CD14-positive monocyte (primary cell): Measurements from ENCODE around the gene MAP3K19. TPM values are rescaled to one million over a fixed set of nuclear protein-coding genes. Genes with fewer than 3 reads are reported as not detected.
A peak's percentile ranks its signal among the peaks of the same experiment; 100 is the strongest.

Source experiments
- DNase-seq, 3 donors: peaks; one replicate each; pipeline ENCODE4 v3.0.0-alpha.2; 2011 to 2022
- H2AFZ ChIP-seq: 2 replicates; pipeline ENCODE4 v1.6.0; 2012; ENCODE audit warnings: mild to moderate bottlenecking, low read depth, low read length, inconsistent platforms; ENCODE audit not compliant: insufficient read depth, poor library complexity, severe bottlenecking
- H3K27ac ChIP-seq, 2 donors: 1 replicate in 1 of 2; 2 replicates in 1 of 2; pipeline ENCODE4 v1.5.1; 2012 to 2013; ENCODE audit warnings: low read length in 2 of 2, control low read depth in 1 of 2, inconsistent platforms in 1 of 2, low read depth in 1 of 2, mild to moderate bottlenecking in 1 of 2
- H3K27me3 ChIP-seq, 2 donors: one replicate each; pipeline versions ENCODE4 v1.6.0 to v1.6.1; 2011 to 2013; ENCODE audit warnings: low read length in 2 of 2; ENCODE audit not compliant: control insufficient read depth in 2 of 2, insufficient read depth in 2 of 2
- H3K36me3 ChIP-seq, 2 donors: replicated peaks in 1 of 2; 1 replicate in 1 of 2; 2 replicates in 1 of 2; pipeline versions ENCODE4 v1.5.1 to v1.6.1; 2012 to 2013; ENCODE audit warnings: low read length in 2 of 2, control low read depth in 1 of 2, inconsistent platforms in 1 of 2, mild to moderate bottlenecking in 1 of 2; ENCODE audit not compliant: insufficient read depth in 2 of 2, control insufficient read depth in 1 of 2
- H3K4me1 ChIP-seq, 2 donors: 1 replicate in 1 of 2; 2 replicates in 1 of 2; pipeline versions ENCODE4 v1.5.1 to v1.6.1; 2012 to 2013; ENCODE audit warnings: low read length in 2 of 2, control low read depth in 1 of 2, inconsistent platforms in 1 of 2, mild to moderate bottlenecking in 1 of 2, moderate library complexity in 1 of 2; ENCODE audit not compliant: insufficient read depth in 2 of 2, control insufficient read depth in 1 of 2
- H3K4me2 ChIP-seq: replicated peaks from 2 replicates; pipeline ENCODE3; 2012; ENCODE audit warnings: low read length, moderate library complexity, mild to moderate bottlenecking; ENCODE audit not compliant: poor library complexity, severe bottlenecking; ENCODE audit errors: extremely low read depth
- H3K4me3 ChIP-seq, 3 experiments: fragments of 200-600 bp in 1 of 3; sonication (generic) in 1 of 3; replicated peaks in 1 of 3; 1 replicate in 2 of 3; 2 replicates in 1 of 3; pipeline ENCODE4 v1.5.1; 2011 to 2013; ENCODE audit warnings: low read length in 3 of 3, mild to moderate bottlenecking in 3 of 3, control low read depth in 2 of 3, low read depth in 2 of 3, inconsistent platforms in 1 of 3, moderate library complexity in 1 of 3
- H3K79me2 ChIP-seq: 2 replicates; pipeline ENCODE4 v1.6.0; 2012; ENCODE audit warnings: mild to moderate bottlenecking, control low read depth, inconsistent platforms, low read length, moderate library complexity; ENCODE audit not compliant: insufficient read depth
- H3K9ac ChIP-seq: 2 replicates; pipeline ENCODE4 v1.6.0; 2017; ENCODE audit warnings: low read length, mild to moderate bottlenecking; ENCODE audit not compliant: insufficient read depth, poor library complexity, severe bottlenecking
- H3K9me3 ChIP-seq, 2 donors: replicated peaks in 1 of 2; 1 replicate in 1 of 2; 2 replicates in 1 of 2; pipeline versions ENCODE4 v1.5.1 to v1.6.1; 2012 to 2013; ENCODE audit warnings: low read length in 2 of 2, control low read depth in 1 of 2; ENCODE audit not compliant: control insufficient read depth in 1 of 2, insufficient read depth in 1 of 2
- H4K20me1 ChIP-seq: 2 replicates; pipeline ENCODE4 v1.6.0; 2012; ENCODE audit warnings: mild to moderate bottlenecking, low read length, control low read depth, moderate library complexity; ENCODE audit not compliant: insufficient read depth
- H3K27ac Mint-ChIP-seq, 7 donors: one replicate each; pipeline ENCODE4 v1.8.0; 2020; ENCODE audit warnings: mild to moderate bottlenecking in 7 of 7, mixed read lengths in 7 of 7, moderate library complexity in 6 of 7, inconsistent platforms in 2 of 7
- H3K27me3 Mint-ChIP-seq, 3 donors: one replicate each; pipeline ENCODE4 v1.8.0; 2021 to 2022; ENCODE audit warnings: low read depth in 3 of 3, mild to moderate bottlenecking in 3 of 3, mixed read lengths in 3 of 3, moderate library complexity in 3 of 3, inconsistent platforms in 1 of 3
- H3K36me3 Mint-ChIP-seq, 2 donors: one replicate each; pipeline ENCODE4 v1.8.0; 2020; ENCODE audit warnings: mixed read lengths in 2 of 2, inconsistent platforms in 1 of 2, mild to moderate bottlenecking in 1 of 2
- H3K4me1 Mint-ChIP-seq: one replicate; pipeline ENCODE4 v1.8.0; 2020; ENCODE audit warnings: mild to moderate bottlenecking, mixed read lengths
- H3K4me3 Mint-ChIP-seq, 2 donors: one replicate each; pipeline ENCODE4 v1.8.0; 2020; ENCODE audit warnings: mild to moderate bottlenecking in 2 of 2, mixed read lengths in 2 of 2, moderate library complexity in 1 of 2
- H3K9me3 Mint-ChIP-seq, 7 donors: one replicate each; pipeline ENCODE4 v1.8.0; 2020 to 2022; ENCODE audit warnings: mixed read lengths in 7 of 7, mild to moderate bottlenecking in 6 of 7, moderate library complexity in 6 of 7, inconsistent platforms in 2 of 7
- CTCF ChIP-seq: fragments of 200-600 bp; IDR thresholded peaks from one replicate; pipeline ENCODE4 v1.8.0; 2022; ENCODE audit warnings: antibody characterized with exemption, mild to moderate bottlenecking
- WGBS: methylation state at CpG from one replicate; pipeline ENCODE4 v1.1.5; 2013; ENCODE audit warnings: missing lambda C conversion rate; ENCODE audit not compliant: insufficient coverage; 5-methylcytosine and 5-hydroxymethylcytosine counted together
- intact Hi-C, 2 donors: fragments of 100-400 bp; cut with micrococcal nuclease; formaldehyde crosslinking; loops; one replicate each; pipeline versions ENCODE4 v1.15.0 to v1.15.1; 2023
- polyA plus RNA-seq, 3 donors: library from polyadenylated mRNA; depleted of rRNA in 1 of 3; unstranded in 2 of 3; stranded (reverse) in 1 of 3; fragments of 300-500 nt in 2 of 3; fragments of >200 nt in 1 of 3; fragmentation: Illumina TruSeq in 2 of 3; gene quantifications; 1 replicate in 2 of 3; 2 replicates in 1 of 3; pipeline ENCODE4 v1.2.3, GENCODE V29; 2012 to 2021

Gene MAP3K19
- polyA plus RNA-seq, 3 donors, result not detected

DNA sequence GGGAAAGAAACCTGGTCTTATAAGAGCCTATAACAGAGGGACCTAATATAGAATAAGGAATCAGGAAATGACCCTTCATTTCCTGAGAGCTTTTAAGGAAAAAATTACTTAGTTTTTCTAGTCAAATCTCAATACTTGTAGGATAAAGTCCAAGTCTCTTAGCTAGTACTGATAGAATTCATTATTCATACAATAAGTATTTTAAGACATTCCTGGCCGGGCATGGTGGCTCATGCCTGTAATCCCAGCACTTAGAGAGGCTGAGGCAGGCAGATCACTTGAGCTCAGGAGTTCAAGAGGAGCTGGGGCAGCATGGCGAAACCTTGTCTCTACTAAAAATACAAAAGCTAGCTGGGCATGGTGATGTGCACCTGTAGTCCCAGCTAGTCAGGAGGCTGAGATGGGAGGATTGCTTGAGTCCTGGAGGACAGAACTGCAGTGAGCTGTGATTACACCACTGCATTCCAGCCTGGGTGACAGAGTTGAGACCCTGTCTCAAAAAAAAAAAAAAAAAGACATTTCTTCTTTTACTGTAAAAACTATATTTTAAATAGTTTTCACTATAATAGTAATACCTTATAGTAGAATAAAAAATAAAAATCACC is 8.0 kb upstream of the MAP3K19 start:
- Histone ChIP-seq H3K4me2 (no peak overlapping the region), H3K27ac (no peak overlapping the region), H4K20me1 (peaks cover 55% of the 10 kb centered on the region), H3K9ac (no peak overlapping the region), H3K4me3 (no peak overlapping the region), H3K4me1 (peaks cover 17 to 23% of the 10 kb centered on the region in 2 donors), H3K27me3 (no peaks in the 10 kb centered on the region), H3K9me3 (no peaks in the 10 kb centered on the region), H3K79me2 (peaks cover 72% of the 10 kb centered on the region), H3K36me3 (peaks cover 14 to 30% of the 10 kb centered on the region in 2 donors), H2AFZ (no peak overlapping the region)
- peaks cover 23 to 27% of the 10 kb centered on the region in 2 donors for H3K36me3 Mint-ChIP-seq
- TF ChIP-seq CTCF, result no peak
- DNase-seq, result no peak
- H3K9me3 Mint-ChIP-seq, result peaks cover 0 to 2% (median 0%) of the 10 kb centered on the region in 7 donors
- H3K4me3 Mint-ChIP-seq, result no peak overlapping the region
- H3K27ac Mint-ChIP-seq, result peak overlapping the region in 3 of 7 donors; percentile 33 to 71 (median 60)
- H3K4me1 Mint-ChIP-seq, result peaks cover 28% of the 10 kb centered on the region
- intact Hi-C loops, result loop anchor here in 1 of 2 donors (10.0 kb wide), 2 partner anchors 140 to 690 kb away; partner anchors contain the start of genes CCNT2 and UBXN4
- no CpG with 5 or more reads among the region's 2 CpGs for WGBS
- H3K27me3 Mint-ChIP-seq, result peaks cover 0 to 1% (median 0%) of the 10 kb centered on the region in 3 donors

GRCh38 chr2:135052997-135053474 is 5.8 kb upstream of the MAP3K19 start:
- intact Hi-C loops, result loop anchor here (5.0 to 10.0 kb wide), 3 partner anchors 138 to 692 kb away; partner anchors contain the start of genes CCNT2 (in 1 of the 2) and UBXN4 (in 1 of the 2)
- Mint-ChIP-seq H3K27ac (peak overlapping the region; percentile 100), H3K4me1 (peaks cover 28% of the 10 kb centered on the region), H3K9me3 (peaks cover 0 to 2% (median 0%) of the 10 kb centered on the region in 7 donors), H3K27me3 (peaks cover 0 to 1% (median 0%) of the 10 kb centered on the region in 3 donors), H3K36me3 (peaks cover 12 to 18% of the 10 kb centered on the region in 2 donors), H3K4me3 (peak overlapping the region; percentile 99)
- peaks cover 44% of the 10 kb centered on the region for H4K20me1 ChIP-seq
- peak overlapping the region; percentile 98 for H3K9ac ChIP-seq
- peak in 1 of 3 donors; percentile 5 for DNase-seq
- H3K9me3 ChIP-seq, result no peaks in the 10 kb centered on the region
- H3K4me1 ChIP-seq, result peaks cover 17 to 23% of the 10 kb centered on the region in 2 donors
- peak overlapping the region; percentile 90 for H3K4me2 ChIP-seq
- peaks cover 7 to 12% of the 10 kb centered on the region in 2 donors for H3K36me3 ChIP-seq
- WGBS, result 45% methylated on average over 13 of the region's 15 CpGs
- peaks cover 58% of the 10 kb centered on the region for H3K79me2 ChIP-seq
- no peaks in the 10 kb centered on the region for H3K27me3 ChIP-seq
- H3K4me3 ChIP-seq, result peak overlapping the region; percentile 89 to 97 (median 94)
- peak overlapping the region; percentile 99 to 100 for H3K27ac ChIP-seq
- no peak for TF ChIP-seq CTCF
- H2AFZ ChIP-seq, result peak overlapping the region; percentile 96
